PC-3 (cell line): Measurements from ENCODE around the gene TSTD2.

Experiments
- CTCF ChIP-seq: fragments of 300-600 bp; sonication (generic); conservative IDR thresholded peaks from 2 replicates; pipeline ENCODE4 v1.5.1; 2017; ENCODE audit warnings: antibody characterized with exemption, low read depth, mild to moderate bottlenecking, low read length
- EZH2 ChIP-seq: fragments of 300-600 bp; sonication (generic); IDR thresholded peaks from one replicate; pipeline ENCODE4 v1.6.1; 2017; ENCODE audit warnings: antibody characterized with exemption, mild to moderate bottlenecking, low read length; ENCODE audit not compliant: unreplicated experiment

GRCh38 chr9:97604901-97605645, 28.1 kb downstream of the TSTD2 start:
- TF ChIP-seq CTCF (no peak), EZH2 (no peak)
